SK-N-SH treated with all-trans-retinoic acid at 6 μM for 48 hours (cell line): Measurements from ENCODE around the gene LMBR1.

Experiments used
- GLIS3 ChIP-seq: fragments of 250-450 bp; sonication (Bioruptor Pico); IDR thresholded peaks from 2 replicates; pipeline ENCODE4 v1.5.0; 2020; ENCODE audit warnings: mild to moderate bottlenecking, moderate library complexity
- PATZ1 ChIP-seq: fragments of 250-450 bp; sonication (Bioruptor Pico); IDR thresholded peaks from 2 replicates; pipeline ENCODE4 v1.8.0; 2020; ENCODE audit warnings: mild to moderate bottlenecking, moderate library complexity, borderline replicate concordance
- SNAI2 ChIP-seq: fragments of 250-450 bp; sonication (Bioruptor Pico); IDR thresholded peaks from 2 replicates; pipeline ENCODE4 v1.5.0; 2020; ENCODE audit warnings: mild to moderate bottlenecking, moderate library complexity
- ZNF8 ChIP-seq: fragments of 450-650 bp; formaldehyde crosslinking; IDR thresholded peaks from 2 replicates; pipeline ENCODE4 v1.5.0; 2020; ENCODE audit warnings: mild to moderate bottlenecking, moderate library complexity

GRCh38 chr7:156764766-156765165 lies 128.2 kb downstream of the LMBR1 start:
- TF ChIP-seq PATZ1: no peak
- no peak for TF ChIP-seq GLIS3 (CRISPR knock-in tag)
- no peak for TF ChIP-seq ZNF8 (CRISPR knock-in tag)
- no peak for TF ChIP-seq SNAI2 (CRISPR knock-in tag)
